GM18951 (cell line): ENCODE results near the gene POM121C.
"Not testable (repeated sequence)": the region's sequence is repeated elsewhere in the genome, so short reads cannot be mapped to it uniquely, and the experiment has no call there.

Experiments
- POLR2A ChIP-seq: IDR thresholded peaks from 4 replicates; pipeline ENCODE4 v1.6.1; 2011; ENCODE audit warnings: mild to moderate bottlenecking; ENCODE audit not compliant: insufficient read length, insufficient read depth; ENCODE audit errors: extremely low read depth
- in situ Hi-C: fragments of 300-500 bp; cut with MboI; formaldehyde crosslinking; loops from one replicate; pipeline ENCODE4 v1.12.0; 2022; ENCODE audit warnings: low sequenced_read_pairs, mixed read lengths, inconsistent platforms; ENCODE audit not compliant: unreplicated experiment

Gene POM121C

GRCh38 chr7:75442465-75443111 is 43.5 kb downstream of the POM121C start:
- TF ChIP-seq POLR2A, result peak; percentile 50
- in situ Hi-C loops, result loop anchor here (25.0 kb wide), 2 partner anchors 195 to 320 kb away; partner anchors contain the start of gene CCL26

DNA sequence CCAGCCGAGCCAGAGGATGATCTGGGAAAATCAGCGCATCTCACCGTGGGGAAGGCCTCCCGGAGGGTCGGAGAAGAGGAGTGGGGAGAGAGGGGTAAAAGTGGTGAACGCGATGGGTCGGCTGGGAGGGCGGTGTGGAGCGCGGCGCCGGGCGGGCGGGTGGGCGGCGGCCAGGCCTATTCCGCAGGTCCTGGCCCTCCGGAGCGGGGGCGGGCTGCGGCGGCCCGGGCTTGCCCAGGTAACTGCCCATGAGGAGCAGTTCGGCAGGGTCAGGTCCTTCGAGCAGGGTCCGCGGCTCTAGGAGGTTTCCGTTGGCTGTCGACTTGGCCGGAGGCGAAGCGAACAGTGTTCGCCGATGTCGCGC is 44.0 kb downstream of the POM121C start:
- in situ Hi-C loops, result loop anchor here (25.0 kb wide), 2 partner anchors 195 to 320 kb away; partner anchors contain the start of gene CCL26

- in situ Hi-C loops, result loop anchor here (25.0 kb wide), 2 partner anchors 198 to 323 kb away; partner anchors contain the start of gene CCL26
Measured at GRCh38 chr7:75439000-75439399, 47.1 kb downstream of the POM121C start.

GRCh38 chr7:75423481-75423880 is 62.6 kb downstream of the POM121C start:
- in situ Hi-C loops, result not testable (repeated sequence)

DNA sequence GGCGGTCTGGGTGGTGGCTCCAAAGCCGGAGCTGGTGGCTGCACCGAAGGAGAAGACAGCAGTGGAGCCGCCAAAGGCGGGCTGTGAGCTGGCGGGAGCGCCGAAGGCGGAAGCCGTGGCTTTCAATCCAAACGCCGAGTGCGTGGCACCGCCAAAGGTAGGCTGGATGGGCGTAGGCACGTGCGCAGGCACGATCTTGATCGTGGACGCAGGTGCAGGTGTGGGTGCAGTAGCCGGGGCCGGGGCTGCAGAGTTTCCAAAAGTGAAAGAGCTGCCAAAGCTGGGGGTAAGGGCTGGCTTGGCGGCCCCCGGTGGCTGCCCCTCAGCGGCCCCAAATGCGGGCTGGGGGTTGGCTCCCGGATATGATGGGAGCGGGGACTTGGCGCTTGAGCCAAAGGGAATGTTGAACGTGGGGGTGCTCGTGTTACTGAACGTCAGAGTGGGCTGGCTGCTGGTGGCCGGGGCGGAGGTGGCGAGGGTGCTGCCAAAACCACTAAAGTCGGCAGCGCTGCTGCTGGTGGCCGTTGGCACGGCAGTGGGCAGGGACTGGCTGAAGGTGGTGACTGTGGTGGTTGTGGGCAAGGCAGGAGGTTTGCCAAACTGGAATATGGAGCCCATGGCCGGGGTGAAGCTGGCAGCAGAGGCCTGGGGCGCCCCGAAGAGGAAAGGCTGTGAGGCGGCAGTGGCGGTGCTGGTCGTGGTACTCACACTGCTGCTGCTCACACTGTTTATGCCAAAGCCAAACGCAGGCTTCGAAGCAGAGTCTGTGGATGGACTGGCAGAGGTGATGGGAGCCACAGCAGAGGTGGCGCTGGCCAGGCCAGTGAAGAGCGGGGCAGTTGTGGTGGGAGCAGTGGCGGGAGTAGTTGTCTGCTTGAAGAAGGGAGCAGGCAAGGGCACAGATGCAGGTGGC is 64.0 kb downstream of the POM121C start:
- in situ Hi-C loops, result not testable (repeated sequence)

DNA sequence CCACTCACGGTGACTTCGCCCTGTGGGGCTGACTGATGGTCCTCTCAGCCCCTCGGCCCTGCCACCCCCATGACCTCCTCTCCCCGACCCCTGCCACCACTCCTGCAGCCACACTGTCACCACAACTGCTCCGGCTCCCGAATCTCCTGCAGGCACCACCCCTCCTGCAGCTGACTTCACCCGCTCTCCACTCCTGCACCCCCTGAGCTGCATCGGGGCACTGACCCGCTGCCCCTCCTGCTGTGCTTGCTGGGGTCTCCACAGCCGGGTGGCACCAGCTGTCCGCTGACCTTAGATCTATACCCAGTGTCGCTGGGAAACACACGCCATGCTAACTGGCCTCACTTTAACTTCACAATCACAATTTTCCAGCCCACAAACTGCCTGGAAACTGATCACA is 65.9 kb downstream of the POM121C start:
- in situ Hi-C loops, result not testable (repeated sequence)

DNA sequence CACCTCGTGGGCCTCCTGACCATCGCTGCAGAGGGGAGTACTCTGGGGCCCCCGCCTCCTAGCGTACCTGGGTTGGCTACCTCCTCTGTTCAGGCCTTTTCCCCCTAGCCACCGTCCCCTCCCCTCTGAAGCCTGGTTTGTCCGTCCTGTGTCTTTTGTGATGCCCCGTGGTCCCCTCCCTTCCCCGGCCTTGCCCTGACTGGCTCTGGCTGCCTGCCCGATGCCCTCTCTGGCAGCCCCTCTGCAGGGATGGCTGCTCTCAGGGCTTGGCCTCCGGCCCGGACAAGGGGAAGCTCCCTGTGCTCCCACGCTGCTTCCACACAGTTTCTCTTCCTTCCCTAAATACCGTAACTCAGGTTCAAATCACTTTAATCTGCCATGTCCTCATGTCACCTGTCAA is 66.4 kb downstream of the POM121C start:
- in situ Hi-C loops, result not testable (repeated sequence)

DNA sequence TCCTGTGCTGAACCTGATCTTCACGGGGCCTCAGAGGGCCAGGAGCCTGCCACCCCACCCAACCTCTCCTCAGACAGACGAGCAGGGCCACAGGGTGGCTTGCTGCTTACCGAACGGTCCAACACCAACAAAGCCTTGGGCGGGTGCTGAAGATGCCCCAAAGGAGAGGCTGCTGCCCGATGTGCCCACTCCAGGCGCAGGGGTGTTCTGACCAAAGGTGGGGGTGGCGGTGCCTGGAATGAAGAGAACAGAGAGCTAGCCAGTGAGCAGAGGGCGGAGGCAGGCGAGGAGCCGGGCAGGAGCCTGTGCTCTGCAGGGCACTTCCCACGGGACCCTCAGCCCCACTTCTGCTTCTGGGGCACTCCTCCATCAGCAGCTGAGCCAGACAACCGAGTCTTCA is 66.9 kb downstream of the POM121C start:
- in situ Hi-C loops, result not testable (repeated sequence)

GRCh38 chr7:75418292-75418858 is 67.7 kb downstream of the POM121C start:
- in situ Hi-C loops, result not testable (repeated sequence)

DNA sequence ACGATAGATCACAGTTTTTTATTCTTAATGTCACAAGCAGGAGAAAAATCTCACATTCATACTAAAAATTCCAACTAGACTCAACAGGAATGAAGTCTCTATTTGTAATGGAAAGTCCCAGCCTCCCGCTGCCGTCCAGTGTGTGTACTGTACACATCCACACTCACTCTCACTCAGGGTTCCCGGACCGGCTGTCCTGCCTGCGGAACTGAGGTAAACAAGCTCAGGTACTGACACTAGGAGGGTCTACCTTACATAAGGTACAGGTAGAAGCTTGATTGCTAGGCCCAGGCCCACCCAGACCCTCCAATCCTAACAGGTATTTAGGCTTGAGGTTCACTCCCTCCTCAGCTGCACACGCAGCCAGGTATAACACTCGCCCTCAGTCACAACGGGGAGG is 69.3 kb downstream of the POM121C start:
- in situ Hi-C loops, result not testable (repeated sequence)

DNA sequence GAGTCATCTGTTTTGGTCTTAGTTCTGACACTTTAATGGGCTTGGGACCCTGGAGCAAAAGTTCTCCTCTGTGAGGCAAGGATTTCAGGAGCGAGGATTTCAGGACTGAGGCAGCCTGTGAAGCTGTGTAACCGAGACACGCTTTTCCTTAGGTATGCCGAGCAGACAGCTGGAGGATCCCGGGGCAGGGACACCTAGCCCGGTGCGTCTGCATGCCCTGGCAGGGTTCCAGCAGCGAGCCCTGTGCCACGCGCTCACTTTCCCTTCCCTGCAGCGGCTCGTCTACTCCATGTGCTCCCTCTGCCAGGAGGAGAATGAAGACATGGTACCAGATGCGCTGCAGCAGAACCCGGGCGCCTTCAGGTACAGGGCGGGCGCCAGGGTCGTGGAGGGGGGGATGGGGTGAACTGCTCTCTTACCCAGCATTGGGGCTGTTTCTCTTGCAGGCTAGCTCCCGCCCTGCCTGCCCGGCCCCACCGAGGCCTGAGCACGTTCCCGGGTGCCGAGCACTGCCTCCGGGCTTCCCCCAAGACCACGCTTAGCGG is 70.2 kb downstream of the POM121C start:
- in situ Hi-C loops, result not testable (repeated sequence)

DNA sequence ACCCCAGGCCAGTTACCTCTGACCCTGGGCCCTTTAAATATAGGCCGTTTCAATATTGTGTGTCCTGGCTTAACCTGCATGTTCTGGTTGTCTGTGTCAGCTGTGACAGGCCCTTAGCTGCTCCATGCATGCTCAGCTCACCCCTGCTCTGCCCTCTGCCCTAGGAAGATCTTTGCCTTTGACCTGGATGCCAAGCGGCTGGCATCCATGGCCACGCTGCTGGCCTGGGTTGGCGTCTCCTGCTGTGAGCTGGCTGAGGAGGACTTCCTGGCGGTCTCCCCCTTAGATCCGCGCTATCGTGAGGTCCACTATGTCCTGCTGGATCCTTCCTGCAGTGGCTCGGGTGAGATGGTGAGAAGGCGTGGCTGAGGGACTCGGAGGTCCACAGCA is 70.7 kb downstream of the POM121C start:
- in situ Hi-C loops, result not testable (repeated sequence)

DNA sequence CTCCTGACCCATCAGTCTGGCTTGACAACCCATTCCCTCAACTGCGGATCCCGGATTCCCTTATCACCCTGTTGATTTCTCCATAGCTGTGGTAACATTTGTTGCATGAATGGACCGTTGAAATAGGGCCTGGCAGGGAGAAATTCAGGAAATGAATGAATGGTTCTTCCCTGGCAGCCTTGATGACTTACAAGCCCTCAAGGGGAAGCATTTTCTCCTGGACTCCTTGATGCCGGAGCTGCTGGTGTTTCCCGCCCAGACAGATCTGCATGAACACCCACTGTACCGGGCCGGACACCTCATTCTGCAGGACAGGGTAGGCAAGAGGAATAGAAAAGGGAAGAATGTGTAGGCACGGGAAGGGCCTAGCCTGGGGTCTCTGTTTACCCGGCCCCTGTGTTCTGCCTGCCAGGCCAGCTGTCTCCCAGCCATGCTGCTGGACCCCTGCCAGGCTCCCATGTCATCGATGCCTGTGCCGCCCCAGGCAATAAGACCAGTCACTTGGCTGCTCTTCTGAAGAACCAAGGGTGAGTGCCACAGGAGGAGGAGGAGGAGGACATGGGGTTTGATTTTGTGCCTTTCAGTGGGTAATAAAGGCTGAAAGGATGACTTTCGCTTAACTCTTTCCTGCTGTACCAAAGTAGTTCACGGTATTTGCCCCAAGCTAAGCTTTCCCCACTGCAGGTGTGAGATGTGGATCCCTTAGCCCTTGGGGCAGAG is 71.2 kb downstream of the POM121C start:
- in situ Hi-C loops, result not testable (repeated sequence)

DNA sequence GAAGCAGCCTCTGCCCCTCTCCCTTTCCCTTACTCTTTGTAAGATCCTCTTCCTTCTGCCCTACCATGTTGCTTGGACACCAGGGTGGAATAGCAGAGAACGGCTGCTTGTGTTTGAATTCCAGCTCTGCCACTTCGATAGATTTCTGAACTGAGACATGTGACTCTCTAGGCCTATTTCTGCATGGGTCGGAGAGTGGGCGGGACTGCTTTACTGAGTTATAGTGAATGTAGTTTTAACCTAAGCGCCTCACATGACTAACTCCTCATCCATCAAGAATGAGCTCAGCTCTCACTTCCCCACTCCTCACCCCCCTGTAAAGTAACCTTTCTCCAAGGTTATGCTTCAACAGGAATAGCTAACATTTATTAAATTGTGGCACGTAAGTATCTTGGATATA is 71.9 kb downstream of the POM121C start:
- in situ Hi-C loops, result not testable (repeated sequence)

DNA sequence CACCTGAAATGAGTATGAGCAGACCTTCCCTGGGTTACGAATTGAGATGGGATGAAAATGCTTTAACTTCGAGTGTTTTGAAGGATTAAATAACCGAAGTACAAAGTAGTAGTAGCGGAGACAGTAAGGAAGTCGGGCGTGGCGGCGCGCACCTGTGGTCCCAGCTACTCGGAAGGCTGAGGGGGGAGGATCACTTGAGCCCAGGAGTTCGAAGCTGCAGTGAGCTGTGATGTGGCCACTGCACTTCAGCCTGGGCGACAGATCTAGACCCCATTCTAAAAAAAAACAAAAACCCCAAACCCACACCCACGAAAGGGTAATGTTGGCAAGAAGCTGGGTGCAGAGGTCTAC is 75.3 kb downstream of the POM121C start:
- in situ Hi-C loops, result not testable (repeated sequence)

- in situ Hi-C loops, result not testable (repeated sequence)
Measured at GRCh38 chr7:75409880-75410822, 75.9 kb downstream of the POM121C start.

GRCh38 chr7:75404663-75405062 is 81.4 kb downstream of the POM121C start:
- in situ Hi-C loops, result not testable (repeated sequence)
